Type B pancreatic cell (in vitro differentiated cells): ENCODE data around the gene CLEC7A. TPM values are rescaled to one million over a fixed set of nuclear protein-coding genes. Genes with fewer than 3 reads are reported as not detected.

Source experiments
- DNase-seq: peaks from one replicate; pipeline ENCODE4 v3.0.0; 2021; ENCODE audit warnings: mixed read lengths; ENCODE audit not compliant: unreplicated experiment; ENCODE audit errors: extremely low spot score
- H3K27ac Mint-ChIP-seq: 2 replicates; pipeline ENCODE4 v1.8.0; 2021; ENCODE audit warnings: mild to moderate bottlenecking, mixed read lengths
- H3K27me3 Mint-ChIP-seq: 2 replicates; pipeline ENCODE4 v1.8.0; 2021; ENCODE audit warnings: mixed read lengths
- H3K36me3 Mint-ChIP-seq: 2 replicates; pipeline ENCODE4 v1.8.0; 2021; ENCODE audit warnings: mixed read lengths
- H3K4me1 Mint-ChIP-seq: one replicate; pipeline ENCODE4 v1.8.0; 2021; ENCODE audit warnings: mixed read lengths; ENCODE audit not compliant: unreplicated experiment
- H3K4me3 Mint-ChIP-seq: 2 replicates; pipeline ENCODE4 v1.8.0; 2021; ENCODE audit warnings: mild to moderate bottlenecking, mixed read lengths
- H3K9me3 Mint-ChIP-seq: 2 replicates; pipeline ENCODE4 v1.8.0; 2021; ENCODE audit warnings: mixed read lengths
- total RNA-seq: library from RNA; stranded (reverse); gene quantifications from 2 replicates; pipeline ENCODE4 v1.2.1, GENCODE V29; 2021; ENCODE audit warnings: low replicate concordance
- TF ChIP-seq, protein P1 (sequence below): fragments of 200-600 bp; sonication (generic); conservative IDR thresholded peaks from 2 replicates; pipeline ENCODE4 v1.5.0; 2021; ENCODE audit warnings: antibody characterized with exemption, mild to moderate bottlenecking

CLEC7A gene
- total RNA-seq, 1 donor from 2014 or later: 1.8 TPM

DNA sequence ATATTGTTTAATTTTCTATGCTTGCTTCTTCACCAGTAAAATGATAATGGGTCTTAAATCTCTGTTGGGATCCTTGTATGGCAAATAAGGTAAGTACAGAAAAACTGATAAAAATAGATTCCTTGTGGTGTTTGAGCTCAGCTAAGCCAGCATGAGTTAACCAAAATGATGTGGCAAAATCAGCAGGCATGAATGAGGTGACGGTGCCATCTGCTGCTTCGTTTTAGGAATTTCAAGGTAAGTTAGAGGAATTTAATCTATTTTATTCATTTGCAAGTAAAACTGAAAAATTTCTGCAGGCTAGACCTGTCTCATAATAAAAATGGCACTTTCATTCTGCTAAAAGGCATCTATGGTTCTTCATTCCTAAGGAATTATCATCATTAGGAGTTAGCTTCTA, 10.0 kb upstream of the CLEC7A start:
- Mint-ChIP-seq H3K4me1 (no peaks in the 10 kb centered on the region), H3K27me3 (no peaks in the 10 kb centered on the region), H3K4me3 (no peak overlapping the region), H3K9me3 (no peaks in the 10 kb centered on the region), H3K36me3 (no peaks in the 10 kb centered on the region), H3K27ac (peak overlapping the region; percentile 22)
- TF ChIP-seq, protein P1, sequence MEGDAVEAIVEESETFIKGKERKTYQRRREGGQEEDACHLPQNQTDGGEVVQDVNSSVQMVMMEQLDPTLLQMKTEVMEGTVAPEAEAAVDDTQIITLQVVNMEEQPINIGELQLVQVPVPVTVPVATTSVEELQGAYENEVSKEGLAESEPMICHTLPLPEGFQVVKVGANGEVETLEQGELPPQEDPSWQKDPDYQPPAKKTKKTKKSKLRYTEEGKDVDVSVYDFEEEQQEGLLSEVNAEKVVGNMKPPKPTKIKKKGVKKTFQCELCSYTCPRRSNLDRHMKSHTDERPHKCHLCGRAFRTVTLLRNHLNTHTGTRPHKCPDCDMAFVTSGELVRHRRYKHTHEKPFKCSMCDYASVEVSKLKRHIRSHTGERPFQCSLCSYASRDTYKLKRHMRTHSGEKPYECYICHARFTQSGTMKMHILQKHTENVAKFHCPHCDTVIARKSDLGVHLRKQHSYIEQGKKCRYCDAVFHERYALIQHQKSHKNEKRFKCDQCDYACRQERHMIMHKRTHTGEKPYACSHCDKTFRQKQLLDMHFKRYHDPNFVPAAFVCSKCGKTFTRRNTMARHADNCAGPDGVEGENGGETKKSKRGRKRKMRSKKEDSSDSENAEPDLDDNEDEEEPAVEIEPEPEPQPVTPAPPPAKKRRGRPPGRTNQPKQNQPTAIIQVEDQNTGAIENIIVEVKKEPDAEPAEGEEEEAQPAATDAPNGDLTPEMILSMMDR: peak; percentile 84
- DNase-seq: no peak

DNA sequence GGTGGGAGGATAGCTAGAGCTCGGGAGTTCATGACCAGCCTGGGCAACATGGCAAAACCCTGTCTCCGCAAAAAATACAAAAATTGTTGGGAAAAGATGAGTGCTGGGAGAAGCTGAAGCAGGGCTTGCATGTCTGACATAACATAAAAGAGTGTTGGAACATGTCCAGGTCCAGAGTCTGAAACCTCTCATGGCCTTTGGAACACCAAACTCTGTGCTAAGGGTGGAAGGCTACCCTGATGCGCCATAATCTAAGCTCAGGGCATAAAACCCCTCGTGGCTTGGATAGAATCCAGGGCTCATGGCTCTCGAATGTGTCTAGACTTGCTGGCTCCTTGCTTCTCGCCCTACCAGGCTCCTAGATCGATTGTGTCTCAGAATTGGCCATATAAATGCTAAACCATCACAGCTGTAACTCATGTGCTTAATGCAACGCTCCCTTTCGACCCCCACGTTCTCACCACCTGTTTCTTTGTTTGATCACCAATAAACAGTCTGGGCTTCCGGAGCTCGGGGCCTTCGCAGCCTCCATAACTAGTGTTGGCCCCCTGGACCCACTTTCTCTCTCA, 6.7 kb upstream of the CLEC7A start:
- H3K27me3 Mint-ChIP-seq: no peaks in the 10 kb centered on the region
- TF ChIP-seq, protein P1: no peak
- no peak overlapping the region for H3K27ac Mint-ChIP-seq
- H3K4me3 Mint-ChIP-seq: no peak overlapping the region
- no peaks in the 10 kb centered on the region for H3K36me3 Mint-ChIP-seq
- peaks cover 6% of the 10 kb centered on the region for H3K9me3 Mint-ChIP-seq
- no peaks in the 10 kb centered on the region for H3K4me1 Mint-ChIP-seq
- DNase-seq: no peak

DNA sequence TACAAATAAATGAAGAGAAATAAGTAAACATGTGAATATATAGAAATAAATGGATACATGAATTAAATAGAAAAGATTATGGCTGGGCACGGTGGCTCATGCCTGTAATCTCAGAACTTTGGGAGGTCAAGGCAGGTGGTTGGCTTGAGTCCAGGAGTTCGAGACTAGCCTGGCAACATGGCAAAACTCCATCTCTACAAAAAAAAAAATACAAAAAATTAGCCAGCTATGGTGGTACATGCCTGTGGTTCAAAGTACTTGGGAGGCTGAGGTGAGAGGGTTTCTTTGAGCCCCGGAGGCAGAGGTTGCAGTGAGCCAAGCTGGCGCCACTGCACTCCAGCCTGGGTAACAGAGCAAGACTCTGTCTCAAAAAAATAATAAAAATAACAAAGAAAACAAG, 5.1 kb upstream of the CLEC7A start:
- Mint-ChIP-seq H3K4me1 (no peaks in the 10 kb centered on the region), H3K36me3 (peaks cover 5% of the 10 kb centered on the region), H3K27me3 (peaks cover 5% of the 10 kb centered on the region), H3K27ac (no peak overlapping the region), H3K4me3 (no peak overlapping the region), H3K9me3 (peaks cover 10% of the 10 kb centered on the region)
- TF ChIP-seq, protein P1: no peak
- no peak for DNase-seq

DNA sequence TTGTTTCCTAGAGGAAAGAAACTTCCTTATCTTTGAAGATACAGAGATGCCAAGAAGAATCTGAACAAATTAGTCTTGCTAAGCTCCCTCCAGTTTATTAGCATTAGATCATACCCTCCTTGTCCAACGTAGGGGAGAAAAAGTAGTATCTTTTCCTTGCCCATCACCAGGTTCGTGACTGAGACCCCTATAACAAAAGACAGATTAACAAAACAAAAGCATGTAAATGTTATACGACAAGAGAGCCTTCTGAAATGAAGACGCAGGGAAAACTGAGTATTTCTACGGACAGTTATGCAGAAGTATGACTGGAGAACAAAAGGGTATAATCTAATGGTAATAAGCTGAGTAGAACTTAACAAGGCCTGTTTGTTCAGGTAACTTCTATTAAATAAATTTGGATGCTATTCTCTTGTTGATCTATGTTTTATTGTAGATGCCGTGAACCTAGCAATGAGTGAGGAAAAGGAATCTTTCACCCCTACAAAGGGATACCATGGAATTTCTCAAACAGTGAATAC, 2.9 kb upstream of the CLEC7A start:
- Mint-ChIP-seq H3K27ac (no peak overlapping the region), H3K36me3 (peaks cover 5% of the 10 kb centered on the region), H3K4me3 (no peak overlapping the region), H3K27me3 (peaks cover 9% of the 10 kb centered on the region), H3K4me1 (no peaks in the 10 kb centered on the region), H3K9me3 (peaks cover 10% of the 10 kb centered on the region)
- TF ChIP-seq, protein P1: no peak
- no peak for DNase-seq

DNA sequence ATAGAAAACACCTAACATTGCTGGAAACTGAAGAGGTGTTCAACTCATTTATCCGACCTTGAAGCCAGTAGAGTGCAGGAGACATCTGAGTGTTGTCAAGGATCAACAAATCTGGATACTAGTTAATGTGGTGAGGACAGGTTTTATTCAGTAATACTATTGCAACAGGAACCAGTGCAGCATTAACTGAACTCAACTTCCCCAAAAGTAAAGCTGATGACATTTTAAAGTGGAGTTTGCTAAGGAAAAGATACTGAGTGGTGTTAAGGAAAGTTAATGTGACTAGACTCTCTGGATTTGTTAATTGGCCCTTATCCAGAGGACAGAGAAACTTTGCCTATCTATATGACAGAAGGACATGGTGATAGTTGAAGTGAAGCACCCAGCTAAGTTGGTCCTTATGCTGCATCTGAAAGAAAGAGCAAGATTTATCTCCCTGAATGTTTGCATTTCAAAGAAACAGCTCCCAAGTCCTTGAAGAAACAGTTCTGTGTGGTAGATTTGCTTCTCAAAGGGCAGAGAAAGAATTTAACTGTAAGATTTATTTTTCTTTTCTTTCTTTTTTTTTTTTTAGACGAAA, 1.2 kb upstream of the CLEC7A start:
- peaks cover 10% of the 10 kb centered on the region for H3K9me3 Mint-ChIP-seq
- peak overlapping the region; percentile 29 for H3K27ac Mint-ChIP-seq

More for the DNA sequence above, 1.2 kb upstream of the CLEC7A start:
- peaks cover 5% of the 10 kb centered on the region for H3K36me3 Mint-ChIP-seq
- H3K4me1 Mint-ChIP-seq: no peaks in the 10 kb centered on the region
- TF ChIP-seq, protein P1: no peak
- H3K27me3 Mint-ChIP-seq: peaks cover 9% of the 10 kb centered on the region
- DNase-seq: no peak
- H3K4me3 Mint-ChIP-seq: no peak overlapping the region
